Iris pigment epithelial cell (primary cell): ENCODE measurements around the gene IARS2.
"Not testable (repeated sequence)": the region's sequence is repeated elsewhere in the genome, so short reads cannot be mapped to it uniquely, and the experiment has no call there.

Experiments
- DNase-seq: peaks from one replicate; pipeline ENCODE4 v3.0.0-alpha.2; 2011; ENCODE audit warnings: low read depth

The IARS2 gene

DNA sequence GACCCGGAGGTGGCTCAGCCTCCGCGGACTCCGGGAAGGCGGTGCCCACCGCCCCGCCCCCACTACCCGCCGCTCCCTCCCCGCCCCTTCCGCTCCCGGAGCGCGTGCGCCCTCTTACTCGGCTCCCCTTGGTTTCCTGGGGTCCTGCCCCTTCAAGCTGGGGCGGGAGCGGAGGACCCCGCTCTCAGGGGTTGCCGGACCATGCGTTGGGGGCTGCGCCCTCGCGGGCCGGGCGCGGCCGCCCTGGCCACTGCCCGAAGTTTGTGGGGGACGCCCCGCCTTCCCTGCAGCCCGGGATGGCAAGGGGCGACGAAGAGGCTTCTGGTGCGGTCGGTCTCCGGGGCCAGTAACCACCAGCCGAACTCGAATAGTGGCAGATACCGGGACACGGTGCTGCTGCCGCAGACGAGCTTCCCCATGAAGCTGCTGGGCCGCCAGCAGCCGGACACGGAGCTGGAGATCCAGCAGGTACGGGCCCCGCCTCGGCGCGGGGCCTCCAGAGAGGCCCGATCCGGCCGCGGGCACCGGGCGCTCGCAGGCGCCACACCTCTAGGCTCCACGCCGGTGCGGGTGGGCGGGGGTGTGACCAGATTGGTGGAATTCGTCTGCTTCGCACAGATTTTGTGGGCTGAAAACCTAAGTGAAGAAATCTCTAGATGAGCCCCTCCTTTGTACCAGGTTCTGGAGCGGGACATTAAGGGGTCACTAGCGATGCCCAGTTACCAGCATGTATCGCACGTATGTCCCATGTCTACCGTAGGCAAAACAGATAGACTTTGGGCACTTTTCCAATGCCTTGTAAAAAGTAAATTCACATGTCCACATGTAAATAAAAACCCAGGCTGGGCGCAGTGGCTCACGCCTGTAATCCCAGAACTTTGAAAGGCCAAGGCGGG lies at the start of gene IARS2:
IARS2 (plus strand) TSS at position 117 of the 896 bp plus-strand sequence; CDS start at position 202, 85 bp downstream.
- DNase-seq = peak; percentile 89

DNA sequence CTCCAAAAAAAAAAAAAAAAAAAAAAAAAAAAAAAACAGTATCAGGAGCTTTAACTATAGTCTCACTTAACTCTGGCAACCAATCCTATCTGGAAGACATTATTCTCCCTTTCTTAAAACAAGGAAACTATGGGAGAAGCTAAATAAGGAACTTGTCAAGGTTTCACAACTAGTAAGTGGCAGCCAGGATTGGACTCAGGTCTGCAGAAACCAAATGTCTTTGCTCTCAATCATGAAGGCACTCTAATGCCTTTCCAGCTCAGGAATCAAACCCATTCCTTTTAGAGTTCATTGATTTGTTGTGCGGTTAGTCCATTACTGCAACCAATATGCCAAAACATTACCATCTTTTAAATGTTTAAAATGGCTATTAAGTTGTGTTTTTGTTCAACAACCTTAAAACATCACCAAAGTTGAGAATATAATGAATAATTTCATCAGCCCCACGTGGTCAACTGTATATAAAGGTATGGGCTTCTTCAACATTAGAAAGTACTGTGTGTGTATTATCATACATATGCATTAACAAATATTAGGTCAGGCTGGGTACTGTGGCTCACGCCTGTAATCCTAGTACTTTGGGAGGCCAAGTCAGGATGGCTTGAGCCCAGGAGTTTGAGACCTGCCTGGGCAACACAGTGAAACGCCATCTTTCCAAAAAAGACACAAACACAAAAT lies 49.1 kb upstream of the IARS2 start:
- DNase-seq = no peak

DNA sequence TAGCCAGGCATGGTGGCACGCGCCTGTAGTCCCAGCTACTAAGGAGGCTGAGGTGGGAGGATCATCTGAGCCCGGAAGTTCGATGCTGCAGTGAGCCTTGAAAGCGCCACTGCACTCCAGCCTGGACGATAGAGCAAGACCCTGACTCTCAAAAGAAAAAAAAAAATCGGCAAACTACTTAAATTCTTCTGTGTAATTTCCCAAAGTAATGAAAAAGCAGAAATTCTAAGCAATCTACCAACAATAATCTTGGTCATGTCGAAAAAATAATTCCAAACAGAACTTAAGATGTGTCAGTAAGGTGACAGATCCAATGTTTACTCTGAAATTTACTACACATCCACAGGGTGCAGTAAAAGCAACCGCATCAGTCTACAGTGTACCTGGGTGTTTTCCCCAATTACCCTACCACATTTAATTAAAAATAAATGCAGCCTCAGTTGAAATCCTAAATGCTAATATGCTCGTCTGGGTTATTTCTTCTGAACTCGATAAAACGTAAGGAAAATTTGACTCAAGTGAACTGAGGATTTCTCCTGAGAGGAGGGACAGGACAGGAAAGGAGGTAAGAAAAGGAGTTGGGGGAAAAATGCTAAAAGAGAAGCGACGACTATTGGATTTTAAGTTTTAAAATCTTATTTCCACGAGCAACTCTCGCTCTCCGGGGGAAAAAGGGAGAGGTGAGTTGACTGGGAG lies 48.4 kb upstream of the IARS2 start:
- no peak for DNase-seq

DNA sequence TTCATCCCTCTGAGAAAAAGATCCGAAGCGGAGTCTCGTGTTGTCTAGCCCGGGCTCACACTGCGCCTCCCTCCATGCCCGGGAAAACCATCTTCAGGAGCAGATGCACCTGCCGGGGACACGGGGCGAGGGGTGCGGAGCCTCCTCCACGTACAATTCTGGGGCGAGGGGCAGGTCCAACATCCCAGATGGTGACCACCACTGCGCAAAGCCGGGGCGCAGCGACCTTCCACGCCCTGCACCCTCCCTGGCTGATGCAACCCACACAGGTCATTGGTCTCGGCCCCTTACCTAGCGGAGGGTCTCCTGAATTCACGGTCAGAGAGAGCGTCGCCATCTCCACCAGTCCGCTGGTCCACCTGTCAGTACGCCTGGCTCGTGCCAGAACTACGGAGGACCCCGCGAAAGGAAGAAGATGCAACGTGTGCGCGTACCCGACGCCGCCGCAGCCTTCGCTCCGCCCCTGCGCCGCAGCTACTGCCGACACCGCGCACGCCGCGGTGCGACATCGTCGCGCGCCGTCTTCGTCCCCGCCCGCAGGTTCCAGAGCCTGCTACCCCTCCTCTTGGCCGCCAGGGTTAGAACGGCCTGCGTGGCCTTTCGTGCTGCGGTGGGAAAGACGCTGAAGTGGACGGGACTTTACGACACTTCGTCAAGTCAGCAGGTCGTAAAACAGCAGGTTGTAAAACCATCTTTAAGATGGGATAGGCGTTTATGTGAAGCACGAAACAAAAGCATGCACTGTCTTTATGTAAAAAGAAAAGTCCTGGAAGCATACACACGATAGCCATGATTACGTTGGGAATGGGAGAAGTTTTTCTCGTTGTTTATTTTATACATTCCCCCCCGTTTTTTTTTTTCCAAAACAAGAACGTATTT lies 47.6 kb upstream of the IARS2 start, which contains the start of gene EPRS1:
EPRS1 (minus strand) TSS at position 454 of the 879 bp plus-strand sequence; CDS start at position 337, 117 bp downstream.
- peak; percentile 99 for DNase-seq

DNA sequence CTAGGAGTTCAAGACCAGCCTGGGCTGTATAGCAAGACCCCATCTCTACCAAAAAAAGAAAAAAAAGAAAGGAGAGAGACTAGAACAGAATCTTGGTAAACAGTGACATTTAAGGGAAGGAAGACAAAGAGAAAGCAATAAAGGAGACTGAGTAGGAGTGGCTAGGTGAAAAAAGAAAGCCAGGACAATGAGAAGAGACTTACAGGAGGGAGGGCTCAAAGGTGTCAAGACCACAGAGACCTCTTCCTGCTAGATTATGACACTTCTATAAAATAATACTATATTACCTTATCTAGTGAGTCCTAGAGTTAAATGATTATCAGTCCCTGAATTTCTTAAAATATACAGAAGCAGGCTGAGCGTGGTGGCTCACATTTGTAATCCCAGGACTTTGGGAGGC lies 37.6 kb upstream of the IARS2 start:
- DNase-seq = no peak

DNA sequence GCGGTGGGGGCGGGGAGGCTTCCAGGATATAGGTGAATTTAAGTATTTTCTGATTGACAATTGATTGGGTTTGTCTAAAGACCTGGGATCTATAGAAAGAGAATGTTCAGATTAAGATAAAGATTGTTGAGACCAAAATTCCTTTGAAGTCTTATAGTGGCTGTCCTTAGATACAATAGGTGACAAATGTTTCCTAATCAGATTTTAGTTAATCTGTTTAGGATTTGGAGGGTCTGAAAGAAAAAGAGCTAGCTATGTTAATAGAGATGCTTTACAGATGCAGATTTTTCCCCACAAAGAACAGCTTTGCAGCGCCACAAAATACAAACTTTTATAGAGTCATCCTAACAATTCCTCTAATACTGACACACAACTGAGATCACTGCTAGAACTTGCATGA lies 33.1 kb upstream of the IARS2 start:
- DNase-seq = no peak

DNA sequence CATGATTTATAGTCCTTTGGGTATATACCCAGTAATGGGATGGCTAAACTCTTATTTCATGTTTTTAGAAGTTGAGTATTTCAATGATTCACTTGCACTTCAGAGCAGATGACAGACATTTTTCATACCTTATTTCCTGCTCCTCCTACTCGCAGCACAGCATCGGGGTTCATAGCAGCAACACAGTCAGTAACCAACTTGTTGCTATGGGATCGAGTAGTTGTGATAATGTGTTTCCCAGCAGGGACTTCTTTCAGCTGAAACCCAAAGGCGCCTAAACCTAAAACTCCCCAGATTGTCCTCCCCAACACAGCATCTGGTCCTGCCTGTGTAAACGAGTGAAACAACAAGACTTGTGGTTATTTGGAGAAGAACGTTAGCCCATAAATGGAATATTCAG lies 31.3 kb upstream of the IARS2 start:
- DNase-seq = no peak

DNA sequence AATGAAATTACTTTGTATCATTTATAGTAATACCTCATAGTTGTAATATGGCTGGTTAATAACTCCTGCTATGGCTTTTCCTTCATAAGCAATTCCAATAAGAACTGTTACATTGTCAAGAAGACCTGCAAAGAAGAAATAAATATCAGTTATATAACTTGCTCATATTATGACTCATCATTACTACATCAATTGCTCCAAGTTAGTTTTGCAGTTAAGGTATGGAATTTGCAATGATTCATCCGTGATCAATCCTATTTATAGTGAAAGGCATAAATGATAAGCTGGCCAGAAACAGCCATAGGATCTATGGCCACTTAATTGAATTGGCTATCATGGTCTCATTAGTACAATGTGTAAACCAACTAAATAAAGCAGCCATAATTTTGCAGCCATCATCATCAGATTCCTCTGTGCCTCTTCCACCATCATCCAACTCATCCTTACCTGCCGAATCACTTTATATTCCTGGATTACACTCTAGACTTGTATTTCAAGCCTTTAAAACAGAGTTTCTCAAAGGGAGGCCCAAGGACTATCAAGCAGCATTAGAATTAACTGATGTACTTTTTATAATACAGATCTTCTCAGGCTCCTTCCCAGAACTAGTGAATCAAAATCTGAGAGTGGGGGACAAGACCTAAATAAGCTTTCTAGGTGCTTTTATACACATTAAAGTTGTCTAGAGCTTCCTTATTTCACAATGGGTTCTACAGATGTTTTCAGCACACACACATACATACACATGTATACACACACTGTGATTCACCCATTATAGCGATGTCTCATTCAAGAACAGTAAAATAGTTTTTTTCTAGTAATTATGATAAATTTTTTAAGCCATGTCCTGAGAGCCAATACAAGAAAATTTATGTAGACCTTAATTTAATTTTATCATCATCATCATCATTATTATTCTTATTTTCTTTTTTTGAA lies 26.4 kb upstream of the IARS2 start:
- DNase-seq = peak; percentile 11

DNA sequence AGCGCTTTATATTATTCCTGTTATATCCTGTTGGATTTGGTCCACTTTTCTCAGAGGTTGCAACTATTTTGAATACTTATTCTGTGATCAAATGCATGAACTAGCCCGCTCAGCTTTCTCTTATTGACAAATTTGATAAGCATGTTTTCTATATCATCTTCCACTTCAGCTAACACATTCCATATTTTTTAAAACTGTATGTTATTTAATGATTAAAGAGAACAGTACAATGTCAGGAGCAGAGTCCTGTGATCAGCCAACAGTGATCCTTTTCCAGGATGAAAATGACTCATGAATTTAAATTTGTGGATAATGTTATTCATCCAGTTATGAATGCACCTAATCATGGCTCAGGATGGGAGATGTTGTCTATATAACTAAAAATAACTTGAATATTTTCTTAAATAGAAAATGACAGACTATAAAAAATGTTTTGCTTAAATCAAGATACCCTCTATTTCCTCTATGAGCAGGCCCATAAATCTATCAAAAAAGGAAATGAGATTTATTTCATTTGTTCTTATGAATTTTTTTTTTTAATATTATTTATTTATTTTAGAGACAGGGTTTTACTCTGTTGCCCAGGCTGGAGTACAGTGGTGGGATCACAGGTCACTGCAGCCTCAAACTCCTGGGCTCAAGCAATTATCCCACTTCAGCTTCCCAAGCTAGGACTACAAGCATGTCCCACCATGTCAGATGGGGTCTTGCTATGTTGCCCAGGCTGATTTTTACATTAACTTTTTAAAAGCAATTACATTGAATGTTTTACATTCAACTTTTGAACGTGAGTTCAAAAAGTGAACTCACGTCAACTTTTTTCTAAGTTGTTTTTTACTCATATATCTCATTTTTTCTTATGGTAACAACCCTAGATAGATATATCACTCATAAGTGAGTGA lies 16.8 kb upstream of the IARS2 start:
- DNase-seq = no peak

DNA sequence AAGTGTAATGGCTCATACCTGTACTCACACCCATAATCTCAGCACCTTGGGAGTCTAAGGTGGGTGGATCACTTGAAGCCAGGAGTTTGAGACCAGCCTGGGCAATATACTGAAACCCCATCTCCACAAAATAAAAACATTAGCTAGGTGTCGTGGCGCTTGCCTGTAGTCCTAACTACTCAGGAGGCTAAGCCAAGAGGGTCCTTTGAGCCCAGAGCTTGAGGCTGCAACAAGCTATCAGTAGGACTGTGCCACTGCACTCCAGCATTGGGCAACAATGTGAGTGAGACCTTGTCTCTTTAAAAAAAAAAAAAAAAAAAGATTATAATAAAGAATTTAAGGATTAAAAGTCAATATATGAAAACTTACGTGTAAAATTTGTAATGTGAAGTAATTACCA lies 16.0 kb upstream of the IARS2 start:
- DNase-seq = no peak

DNA sequence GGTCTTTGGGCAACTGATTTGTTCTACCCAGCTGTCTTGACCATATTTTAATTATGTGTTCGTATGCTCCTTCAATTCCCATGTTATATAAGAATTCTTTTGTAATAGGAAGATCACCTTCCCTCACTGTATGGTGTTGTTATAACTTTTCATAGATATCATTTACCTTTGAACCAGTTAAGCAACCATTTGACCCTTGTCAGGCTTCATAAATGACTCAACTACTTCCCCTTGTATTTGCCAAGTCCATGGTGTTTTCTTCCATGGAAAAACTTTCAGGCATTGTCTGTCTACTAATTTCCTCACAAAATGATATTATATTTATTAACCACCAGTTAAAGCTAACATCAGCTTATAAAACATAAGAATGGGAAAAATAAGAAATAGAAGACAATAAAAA lies 9.5 kb upstream of the IARS2 start:
- peak; percentile 23 for DNase-seq

DNA sequence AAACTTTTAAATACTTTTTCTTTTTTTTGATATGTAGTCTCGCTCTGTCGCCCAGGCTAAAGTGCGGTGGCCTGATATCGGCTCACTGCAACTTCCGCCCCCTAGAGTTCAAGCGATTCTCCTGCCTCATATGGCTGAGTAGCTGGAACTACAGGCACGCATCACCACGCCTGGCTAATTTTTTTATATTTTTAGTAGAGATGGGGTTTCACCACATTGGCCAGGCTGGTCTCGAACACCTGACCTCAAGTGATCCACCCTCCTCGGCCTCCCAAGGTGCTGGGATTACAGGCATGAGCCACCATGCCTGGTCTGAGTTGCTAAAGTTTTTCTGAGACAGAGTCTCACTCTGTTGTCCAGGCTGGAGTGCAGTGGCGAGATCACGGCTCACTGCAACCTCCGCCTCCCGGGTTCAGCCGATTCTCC lies 7.7 kb upstream of the IARS2 start:
- DNase-seq = not testable (repeated sequence)

DNA sequence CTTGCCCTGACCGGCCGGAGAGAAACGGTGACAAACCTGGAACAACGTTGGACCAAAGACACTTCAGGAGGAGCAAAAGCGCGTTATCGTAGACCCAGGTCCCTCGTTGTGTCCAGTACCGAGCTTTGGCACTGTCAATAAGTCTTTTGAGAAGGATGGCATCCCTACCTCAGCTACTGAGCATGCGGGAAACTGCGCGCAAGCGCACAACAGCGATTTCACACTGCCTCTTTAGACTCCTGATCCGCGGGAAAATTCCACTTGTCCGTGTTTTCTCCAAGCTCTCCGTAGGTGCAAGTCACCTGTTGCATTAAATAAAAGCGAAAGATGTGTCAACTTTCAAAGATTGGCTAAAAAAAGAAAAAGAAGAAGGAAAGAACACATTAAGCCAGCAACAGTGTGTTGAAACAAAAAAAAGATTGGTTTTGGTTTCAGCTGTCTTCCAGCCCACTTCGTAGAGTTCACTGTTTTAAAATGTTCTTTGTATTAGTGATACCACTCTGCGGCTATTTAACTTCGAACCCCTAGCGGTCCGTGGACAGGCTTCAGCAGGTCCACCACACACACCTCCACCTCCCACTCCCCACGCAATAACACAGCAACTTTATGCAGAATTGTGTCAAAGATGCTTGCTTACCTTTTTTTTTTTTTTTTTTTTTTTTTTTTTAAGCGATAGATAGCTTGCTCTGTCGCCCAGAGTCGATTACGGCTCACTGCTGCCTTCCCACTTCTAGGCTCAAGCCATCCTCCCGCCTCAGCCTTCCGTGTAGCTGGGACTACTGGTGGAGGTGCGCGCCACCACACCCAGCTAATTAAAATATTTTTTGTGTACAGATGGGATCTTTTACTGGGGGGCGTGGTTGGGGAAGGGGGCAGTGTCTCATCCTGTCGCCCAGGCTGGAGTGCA lies 4.0 kb upstream of the IARS2 start, which contains the start of gene BPNT1:
BPNT1 (minus strand) TSS at position 139 of the 907 bp plus-strand sequence. CDS start 9,942 bp downstream, outside the sequence.
- DNase-seq = peak; percentile 93

DNA sequence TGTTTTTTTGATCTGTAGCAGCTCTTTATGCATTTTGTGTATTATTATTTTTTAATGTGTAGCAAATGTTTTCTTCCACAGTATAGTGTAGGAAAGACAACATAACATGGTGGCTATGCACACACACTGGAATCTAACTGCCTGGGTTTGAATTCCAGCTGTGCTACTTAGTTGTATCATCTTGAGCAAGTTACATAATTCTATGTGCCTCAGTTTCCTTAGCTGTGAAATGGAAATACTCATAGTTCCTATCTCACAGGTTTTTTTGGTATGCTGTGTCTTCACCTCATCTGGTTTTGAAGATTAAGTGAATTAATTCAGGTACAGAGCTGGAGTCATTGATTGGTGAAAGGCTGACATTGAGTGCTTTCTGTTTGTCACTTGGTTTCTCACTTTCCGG lies 1.2 kb upstream of the IARS2 start:
- no peak for DNase-seq

DNA sequence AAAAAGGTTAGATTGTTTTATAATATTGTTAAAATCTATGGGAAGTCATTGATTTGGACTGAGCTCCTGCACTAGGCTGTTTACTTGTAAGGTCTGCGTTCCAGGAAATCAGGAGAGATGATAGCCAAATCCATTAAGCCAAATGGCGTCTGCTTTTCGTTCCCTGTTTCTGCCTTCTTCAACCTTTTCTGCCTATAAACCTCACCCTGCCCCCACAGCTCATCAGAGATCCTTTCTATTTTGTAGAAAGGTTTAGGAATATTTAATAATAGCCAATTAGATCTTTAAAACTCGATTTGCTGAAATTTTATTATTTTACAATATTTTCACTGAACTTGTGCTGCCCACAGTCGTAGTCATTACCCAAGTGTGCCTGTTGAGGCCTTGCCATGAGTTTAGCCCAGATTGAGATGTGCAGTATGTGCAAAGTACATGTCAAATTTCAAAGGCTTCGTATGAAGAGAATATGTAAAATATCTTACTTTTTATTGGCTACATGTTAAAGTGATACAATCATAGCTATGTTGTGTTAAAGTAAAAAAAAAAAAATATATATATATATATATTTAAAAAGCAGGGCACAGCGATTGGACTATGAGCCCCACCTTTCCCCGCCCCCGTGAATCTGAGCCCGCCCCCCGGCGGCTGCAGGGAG lies 444 bp upstream of the IARS2 start:
- no peak for DNase-seq

DNA sequence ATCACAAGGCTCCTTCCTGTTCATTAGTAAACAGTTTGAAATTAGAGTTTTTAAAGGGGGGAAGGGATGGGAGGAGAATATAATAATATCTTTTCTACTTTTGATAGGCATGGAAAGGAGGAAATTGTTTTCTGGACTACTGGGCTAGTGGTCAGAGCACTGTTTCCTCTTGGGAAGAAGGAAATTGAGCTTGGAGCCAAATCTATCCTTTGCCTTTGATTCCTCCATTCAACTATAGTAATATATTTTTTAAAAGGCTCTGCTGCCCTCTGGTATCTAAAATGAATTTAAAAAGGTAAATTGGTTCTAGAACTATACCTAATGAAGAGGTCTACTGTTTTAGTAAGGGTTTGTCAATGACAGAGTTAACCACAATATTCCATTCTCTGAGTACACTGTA lies 5.9 kb downstream of the IARS2 start:
- DNase-seq = no peak

DNA sequence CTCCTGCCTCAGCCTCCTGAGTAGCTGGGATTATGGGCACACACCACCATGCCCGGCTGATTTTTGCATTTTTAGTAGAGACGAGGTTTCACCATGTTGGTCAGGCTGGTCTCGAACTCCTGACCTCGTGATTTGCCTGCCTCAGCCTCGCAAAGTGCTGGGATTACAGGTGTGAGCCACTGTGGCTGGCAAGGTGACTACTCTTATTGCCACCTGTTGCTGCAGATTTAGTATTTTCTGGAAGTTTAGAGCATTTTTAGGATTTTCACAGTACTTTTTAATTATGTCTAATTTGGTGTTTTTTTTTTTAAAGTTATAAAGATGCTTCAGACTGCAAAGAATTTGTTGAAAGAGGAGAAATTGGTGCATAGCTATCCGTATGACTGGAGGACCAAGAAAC lies 16.5 kb downstream of the IARS2 start:
- not testable (repeated sequence) for DNase-seq

DNA sequence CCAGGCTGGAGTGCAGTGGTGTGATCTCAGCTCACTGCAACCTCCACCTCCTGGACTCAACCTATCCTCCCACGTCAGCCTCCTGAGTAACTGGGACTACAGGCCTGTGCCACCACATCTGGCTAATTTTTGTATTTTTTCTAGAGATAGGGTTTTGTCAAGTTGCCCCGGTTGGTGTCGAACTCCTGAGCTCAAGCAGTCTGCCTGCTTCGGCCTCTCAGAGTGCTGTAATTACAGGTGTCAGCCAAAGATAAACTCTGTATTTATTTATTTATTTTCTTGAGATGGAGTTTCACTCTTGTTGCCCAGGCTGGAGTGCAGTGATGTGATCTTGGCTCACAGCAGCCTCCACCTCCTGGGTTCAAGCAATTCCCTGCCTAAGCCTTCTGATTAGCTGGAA lies 18.7 kb downstream of the IARS2 start:
- DNase-seq = not testable (repeated sequence)
